Right atrium auricular region (tissue), 2 donors: ENCODE results near the gene NARF. TPM values are rescaled to one million over a fixed set of nuclear protein-coding genes. Genes with fewer than 3 reads are reported as not detected.

Source experiments
- DNase-seq: peaks from one replicate; pipeline ENCODE4 v3.0.0-alpha.2; 2019; ENCODE audit warnings: low spot score
- H3K27ac ChIP-seq, 2 donors: fragments of 200-600 bp; sonication (generic); 1 replicate in 1 of 2; 2 replicates in 1 of 2; pipeline ENCODE4 v1.5.1; 2016 to 2019
- H3K27me3 ChIP-seq, 2 donors: fragments of 200-600 bp; sonication (generic); one replicate each; pipeline versions ENCODE4 v1.5.1 to v1.6.0; 2017 to 2019
- H3K36me3 ChIP-seq: fragments of 200-600 bp; sonication (generic); one replicate; pipeline ENCODE4 v1.5.1; 2016
- H3K4me1 ChIP-seq, 2 donors: fragments of 200-600 bp; sonication (generic); one replicate each; pipeline versions ENCODE4 v1.5.1 to v1.6.0; 2017 to 2019
- H3K4me3 ChIP-seq, 2 donors: fragments of 200-600 bp; sonication (generic); 1 replicate in 1 of 2; 2 replicates in 1 of 2; pipeline ENCODE4 v1.5.1; 2017 to 2019; ENCODE audit warnings: mild to moderate bottlenecking in 1 of 2, moderate library complexity in 1 of 2
- H3K9me3 ChIP-seq, 2 donors: fragments of 200-600 bp; sonication (generic); one replicate each; pipeline ENCODE4 v1.5.1; 2019
- total RNA-seq, 2 donors: library from RNA; depleted of rRNA; stranded (reverse); fragments of >200 nt; gene quantifications; one replicate each; pipeline ENCODE4 v1.1.0, GENCODE V29; 2016
- TF ChIP-seq, protein P1 (sequence below), 2 donors: fragments of 200-600 bp; sonication (generic); IDR thresholded peaks; one replicate each; pipeline ENCODE4 v1.5.1; 2019; ENCODE audit warnings: antibody characterized with exemption in 2 of 2

The NARF gene
- total RNA-seq, 2 donors from 2014 or later, result 51.4 to 54.8 TPM

DNA sequence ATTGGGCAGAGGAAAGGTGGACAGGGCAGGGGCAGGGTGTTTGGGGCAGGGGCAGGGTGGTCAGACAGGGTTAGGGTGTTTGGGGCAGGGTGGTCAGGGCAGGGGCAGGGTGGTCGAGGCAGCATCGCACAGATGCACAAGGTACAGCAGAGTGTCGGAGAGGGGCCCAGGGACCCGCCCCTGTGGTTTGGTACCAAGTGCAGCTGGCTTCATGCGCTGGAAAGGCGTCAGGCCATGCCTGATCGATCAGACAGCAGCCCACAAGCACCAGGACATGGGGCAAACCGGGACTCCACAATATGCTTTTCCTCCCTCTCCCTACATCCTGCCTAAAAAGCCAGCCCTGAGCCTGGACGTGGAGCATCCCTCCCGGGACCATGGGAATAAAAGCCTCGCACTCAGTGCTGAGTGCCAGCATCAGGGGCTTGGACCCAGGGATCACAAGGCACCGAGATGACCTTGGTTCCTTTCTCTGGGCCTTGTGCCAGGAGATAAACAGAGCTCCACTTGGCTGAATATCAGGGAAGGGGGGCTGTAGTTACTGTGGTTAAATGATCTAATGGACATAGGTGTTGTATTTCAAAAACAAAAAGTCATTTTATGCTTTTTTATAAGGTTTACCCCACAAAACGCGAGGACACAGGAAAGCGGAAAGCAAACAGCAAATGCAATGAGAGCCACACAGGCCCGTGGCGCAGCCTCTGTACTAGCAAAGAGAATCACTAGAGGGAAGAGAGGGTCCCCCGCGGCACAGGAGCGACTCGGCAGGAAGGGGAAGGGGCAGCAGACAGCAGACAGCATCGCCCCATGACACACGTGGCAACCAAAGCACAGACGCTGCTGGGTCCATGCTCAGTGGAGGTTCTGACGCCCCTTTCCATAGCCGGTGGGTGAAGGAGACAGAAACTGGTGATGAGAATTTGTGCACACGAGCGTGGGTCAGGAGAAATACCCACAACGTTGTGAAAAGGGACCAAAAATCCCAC lies 45.7 kb upstream of the NARF start:
- Histone ChIP-seq H3K36me3 (no peaks in the 10 kb centered on the region), H3K27me3 (no peaks in the 10 kb centered on the region), H3K9me3 (no peaks in the 10 kb centered on the region), H3K4me1 (peaks cover 0 to 10% of the 10 kb centered on the region in 2 donors), H3K4me3 (no peak overlapping the region), H3K27ac (no peak overlapping the region)
- TF ChIP-seq, protein P1, sequence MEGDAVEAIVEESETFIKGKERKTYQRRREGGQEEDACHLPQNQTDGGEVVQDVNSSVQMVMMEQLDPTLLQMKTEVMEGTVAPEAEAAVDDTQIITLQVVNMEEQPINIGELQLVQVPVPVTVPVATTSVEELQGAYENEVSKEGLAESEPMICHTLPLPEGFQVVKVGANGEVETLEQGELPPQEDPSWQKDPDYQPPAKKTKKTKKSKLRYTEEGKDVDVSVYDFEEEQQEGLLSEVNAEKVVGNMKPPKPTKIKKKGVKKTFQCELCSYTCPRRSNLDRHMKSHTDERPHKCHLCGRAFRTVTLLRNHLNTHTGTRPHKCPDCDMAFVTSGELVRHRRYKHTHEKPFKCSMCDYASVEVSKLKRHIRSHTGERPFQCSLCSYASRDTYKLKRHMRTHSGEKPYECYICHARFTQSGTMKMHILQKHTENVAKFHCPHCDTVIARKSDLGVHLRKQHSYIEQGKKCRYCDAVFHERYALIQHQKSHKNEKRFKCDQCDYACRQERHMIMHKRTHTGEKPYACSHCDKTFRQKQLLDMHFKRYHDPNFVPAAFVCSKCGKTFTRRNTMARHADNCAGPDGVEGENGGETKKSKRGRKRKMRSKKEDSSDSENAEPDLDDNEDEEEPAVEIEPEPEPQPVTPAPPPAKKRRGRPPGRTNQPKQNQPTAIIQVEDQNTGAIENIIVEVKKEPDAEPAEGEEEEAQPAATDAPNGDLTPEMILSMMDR (IDR thresholded peaks at IDR 0.05), result no peak
- DNase-seq, result no peak

DNA sequence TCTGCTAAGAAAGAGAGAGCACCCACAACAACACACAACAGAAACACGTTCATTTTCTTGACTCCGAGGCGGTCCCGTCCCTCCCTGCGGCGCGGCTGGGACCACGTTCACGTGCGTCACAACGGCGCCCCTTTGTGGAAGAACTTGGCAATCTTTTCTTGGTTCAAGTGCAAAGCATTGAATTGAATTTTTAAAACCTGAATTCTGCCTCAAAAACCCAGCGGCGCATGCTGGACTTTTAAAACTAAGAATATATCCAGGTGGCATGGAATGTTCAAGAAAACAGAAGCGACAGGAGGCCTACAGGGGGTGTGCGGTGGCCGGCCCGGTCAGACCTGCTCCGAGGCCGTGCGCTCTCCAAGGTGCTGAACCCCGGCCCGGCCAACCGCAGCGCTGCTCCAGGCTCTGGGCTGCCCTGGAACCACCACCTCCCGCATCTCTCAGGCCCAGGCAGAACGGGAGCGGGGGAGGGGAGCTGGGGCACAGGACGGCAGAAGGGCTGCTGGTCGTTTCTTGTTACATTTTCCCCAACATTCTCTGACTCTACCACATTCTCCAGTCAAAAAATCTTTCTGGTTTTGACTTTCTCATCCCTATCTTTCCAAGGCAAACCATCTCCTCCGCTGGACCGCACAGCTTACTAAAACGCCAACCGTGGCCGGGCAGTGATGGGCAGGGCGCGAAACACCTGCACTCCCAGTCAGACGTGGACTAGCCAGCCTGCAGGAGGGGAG lies 43.8 kb upstream of the NARF start:
- H3K4me3 ChIP-seq, result no peak overlapping the region
- no peaks in the 10 kb centered on the region for H3K27me3 ChIP-seq
- no peaks in the 10 kb centered on the region for H3K9me3 ChIP-seq
- peaks cover 0 to 23% of the 10 kb centered on the region in 2 donors for H3K4me1 ChIP-seq
- DNase-seq, result peak; percentile 66
- no peaks in the 10 kb centered on the region for H3K36me3 ChIP-seq
- TF ChIP-seq, protein P1 (IDR thresholded peaks at IDR 0.05), result peak; percentile 43 to 85
- H3K27ac ChIP-seq, result no peak overlapping the region

DNA sequence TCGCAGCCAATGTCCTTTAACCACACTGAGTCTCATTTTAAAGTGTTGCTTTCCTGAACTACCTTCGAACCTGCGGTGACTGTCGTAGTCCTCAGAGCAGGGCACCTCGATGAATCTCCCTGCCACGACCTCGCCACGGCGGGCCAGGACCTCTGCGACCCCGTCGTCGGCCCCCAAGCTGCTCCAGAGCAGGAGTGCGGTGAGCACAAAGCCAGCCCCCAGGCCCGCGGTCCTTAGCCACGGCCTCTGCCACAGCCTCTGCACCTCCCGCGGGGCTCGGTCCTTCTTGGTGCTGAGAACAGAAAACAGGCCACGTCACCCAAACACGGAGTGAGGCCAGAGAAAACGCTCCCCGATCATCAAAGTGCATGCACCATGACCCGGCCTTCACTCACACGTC lies 43.2 kb upstream of the NARF start:
- no peaks in the 10 kb centered on the region for H3K27me3 ChIP-seq
- H3K36me3 ChIP-seq, result no peaks in the 10 kb centered on the region
- DNase-seq, result no peak
- H3K9me3 ChIP-seq, result no peaks in the 10 kb centered on the region
- TF ChIP-seq, protein P1 (IDR thresholded peaks at IDR 0.05), result no peak
- peaks cover 0 to 25% of the 10 kb centered on the region in 2 donors for H3K4me1 ChIP-seq
- H3K27ac ChIP-seq, result no peak overlapping the region
- no peak overlapping the region for H3K4me3 ChIP-seq

DNA sequence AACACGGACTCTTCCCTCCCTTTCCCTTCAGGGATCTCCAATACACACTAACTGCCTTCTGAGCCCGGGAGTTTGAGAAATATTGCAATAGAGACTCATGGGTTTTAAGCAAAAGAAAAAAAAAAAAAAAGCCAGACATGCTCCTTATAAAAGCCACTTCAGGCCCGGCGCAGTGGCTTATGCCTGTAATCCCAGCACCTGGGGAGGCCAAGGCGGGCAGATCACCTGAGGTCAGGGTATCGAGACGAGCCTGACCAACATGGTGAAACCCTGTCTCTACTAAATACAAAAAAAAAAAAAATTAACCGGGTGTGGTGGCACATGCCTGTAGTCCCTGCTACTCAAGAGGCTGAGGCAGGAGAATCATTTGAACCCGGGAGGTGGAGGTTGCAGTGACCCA lies 42.8 kb upstream of the NARF start:
- no peaks in the 10 kb centered on the region for H3K9me3 ChIP-seq
- no peaks in the 10 kb centered on the region for H3K27me3 ChIP-seq
- no peak overlapping the region for H3K4me3 ChIP-seq
- H3K27ac ChIP-seq, result no peak overlapping the region
- no peak for DNase-seq
- TF ChIP-seq, protein P1 (IDR thresholded peaks at IDR 0.05), result no peak
- peaks cover 0 to 25% of the 10 kb centered on the region in 2 donors for H3K4me1 ChIP-seq
- H3K36me3 ChIP-seq, result no peaks in the 10 kb centered on the region

DNA sequence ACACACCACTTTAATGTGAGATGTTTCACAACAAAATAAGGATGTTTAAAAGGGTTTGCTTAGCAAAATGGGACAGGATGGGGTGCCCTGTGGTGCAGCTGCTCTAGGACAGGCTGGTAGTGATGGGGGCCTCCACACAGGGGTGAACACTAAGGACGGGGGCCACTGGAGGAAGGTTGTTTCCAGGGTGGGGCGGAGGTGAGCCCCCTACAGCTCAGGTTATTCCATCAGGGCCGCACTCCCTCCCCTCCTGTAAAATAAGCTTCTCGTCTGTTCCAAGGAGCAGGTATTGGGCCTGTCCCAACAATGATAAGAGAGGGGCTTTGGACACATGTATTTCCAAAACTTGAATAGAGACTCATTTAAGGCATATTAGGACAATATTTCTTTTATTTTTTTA lies 42.3 kb upstream of the NARF start:
- no peak overlapping the region for H3K27ac ChIP-seq
- no peaks in the 10 kb centered on the region for H3K27me3 ChIP-seq
- no peak for DNase-seq
- no peak overlapping the region for H3K4me3 ChIP-seq
- H3K9me3 ChIP-seq, result no peaks in the 10 kb centered on the region
- H3K4me1 ChIP-seq, result peaks cover 0 to 25% of the 10 kb centered on the region in 2 donors
- TF ChIP-seq, protein P1 (IDR thresholded peaks at IDR 0.05), result no peak
- no peaks in the 10 kb centered on the region for H3K36me3 ChIP-seq
